SK-N-SH (cell line): Measurements from ENCODE around the gene NFAT5. TPM values are rescaled to one million over a fixed set of nuclear protein-coding genes. Genes with fewer than 3 reads are reported as not detected.
"Not testable (repeated sequence)": the region's sequence is repeated elsewhere in the genome, so short reads cannot be mapped to it uniquely, and the experiment has no call there.

Experiments used
- CTCF ChIA-PET: fragments of 300-600, 350-600 bp; formaldehyde crosslinking; extraction: SDS; loops from one replicate; lab custom pipeline; 2021; lab: Yijun Ruan, JAX
- POLR2A ChIA-PET: fragments of 350-600 bp; sonication (Branson Sonifier 250); formaldehyde crosslinking; extraction: SDS; loops from one replicate; lab custom pipeline; 2020; ENCODE audit warnings: antibody characterized with exemption, inconsistent platforms; lab: Yijun Ruan, JAX
- DNase-seq: peaks from one replicate; pipeline ENCODE4 v3.0.0; 2012
- H2AFZ ChIP-seq: fragments of 200-600 bp; sonication (generic); 2 replicates; pipeline ENCODE4 v1.8.1; 2016; ENCODE audit warnings: antibody characterized with exemption, mild to moderate bottlenecking, low read depth
- H3F3A ChIP-seq: fragments of 200-600 bp; sonication (generic); replicated peaks from 2 replicates; pipeline ENCODE3; 2016; ENCODE audit warnings: antibody characterized with exemption, mild to moderate bottlenecking; ENCODE audit not compliant: insufficient read depth
- H3K27ac ChIP-seq, 2 experiments: fragments of 200-500 bp in 1 of 2; fragments of 200-600 bp in 1 of 2; sonication (Bioruptor generic) in 1 of 2; sonication (generic), shearing (Covaris generic) in 1 of 2; 2 replicates each; pipeline versions ENCODE4 v1.5.1 to v1.6.1; 2014 to 2016; ENCODE audit warnings: low read depth in 2 of 2, inconsistent platforms in 1 of 2, low read length in 1 of 2, mild to moderate bottlenecking in 1 of 2, mixed read lengths in 1 of 2
- H3K27me3 ChIP-seq: fragments of 200-600 bp; sonication (generic), shearing (Covaris generic); 2 replicates; pipeline ENCODE4 v1.6.1; 2016; ENCODE audit warnings: mixed run types; ENCODE audit not compliant: insufficient read depth
- H3K36me3 ChIP-seq, 2 experiments: fragments of 200-500 bp in 1 of 2; fragments of 200-600 bp in 1 of 2; sonication (Bioruptor generic) in 1 of 2; sonication (generic) in 1 of 2; replicated peaks in 1 of 2; 2 replicates each; pipeline versions ENCODE3 to v1.5.1; 2014 to 2016; ENCODE audit warnings: low read length in 1 of 2, mild to moderate bottlenecking in 1 of 2; ENCODE audit not compliant: insufficient read depth in 2 of 2, control insufficient read depth in 1 of 2
- H3K4me1 ChIP-seq, 2 experiments: fragments of 200-500 bp in 1 of 2; fragments of 200-600 bp in 1 of 2; sonication (Bioruptor generic) in 1 of 2; sonication (generic), shearing (Covaris generic) in 1 of 2; 2 replicates each; pipeline versions ENCODE4 v1.5.1 to v1.6.1; 2014 to 2016; ENCODE audit warnings: low read depth in 1 of 2, low read length in 1 of 2, mixed run types in 1 of 2; ENCODE audit not compliant: insufficient read depth in 2 of 2, control insufficient read depth in 1 of 2
- H3K4me2 ChIP-seq: fragments of 200-600 bp; sonication (generic), shearing (Covaris generic); 2 replicates; pipeline ENCODE4 v1.6.1; 2017; ENCODE audit warnings: mixed run types
- H3K4me3 ChIP-seq, 2 experiments: fragments of 200-500 bp in 1 of 2; fragments of 200-600 bp in 1 of 2; sonication (Bioruptor generic) in 1 of 2; sonication (generic), shearing (Covaris generic) in 1 of 2; 2 replicates each; pipeline versions ENCODE4 v1.5.1 to v1.8.1; 2014 to 2016; ENCODE audit warnings: low read depth in 2 of 2, inconsistent platforms in 1 of 2, low read length in 1 of 2, mild to moderate bottlenecking in 1 of 2, mixed read lengths in 1 of 2, moderate library complexity in 1 of 2
- H3K79me2 ChIP-seq: fragments of 200-600 bp; sonication (generic); 2 replicates; pipeline ENCODE4 v1.8.1; 2017; ENCODE audit warnings: mild to moderate bottlenecking; ENCODE audit not compliant: insufficient read depth
- H3K9ac ChIP-seq: fragments of 200-600 bp; sonication (generic); 2 replicates; pipeline ENCODE4 v1.6.1; 2017; ENCODE audit warnings: mixed run types
- H3K9me2 ChIP-seq: fragments of 200-600 bp; sonication (generic); 2 replicates; pipeline ENCODE4 v1.6.1; 2017; ENCODE audit warnings: mixed run types
- H3K9me3 ChIP-seq: fragments of 200-600 bp; sonication (generic); 2 replicates; pipeline ENCODE4 v1.6.1; 2017; ENCODE audit warnings: mixed run types, mild to moderate bottlenecking, moderate library complexity
- H4K20me1 ChIP-seq: fragments of 200-600 bp; sonication (generic); 2 replicates; pipeline ENCODE4 v1.6.1; 2017; ENCODE audit warnings: mild to moderate bottlenecking, mixed run types; ENCODE audit not compliant: insufficient read depth
- EZH2phosphoT487 ChIP-seq: fragments of 200-600 bp; sonication (generic); IDR thresholded peaks from 2 replicates; pipeline ENCODE4 v1.6.1; 2017; ENCODE audit warnings: low read depth, mixed run types, mild to moderate bottlenecking, antibody characterized with exemption, moderate library complexity, borderline replicate concordance
- FOSL2 ChIP-seq: IDR thresholded peaks from 2 replicates; pipeline ENCODE4 v1.4.0; 2012; ENCODE audit warnings: low read depth, mild to moderate bottlenecking, moderate library complexity, borderline replicate concordance
- FOXM1 ChIP-seq: IDR thresholded peaks from 2 replicates; pipeline ENCODE4 v1.4.0; 2012; ENCODE audit warnings: low read depth, mild to moderate bottlenecking
- JUND ChIP-seq: IDR thresholded peaks from 2 replicates; pipeline ENCODE4 v1.4.0; 2012
- MEF2A ChIP-seq: IDR thresholded peaks from 2 replicates; pipeline ENCODE4 v1.4.0; 2012; ENCODE audit warnings: low read depth, borderline replicate concordance
- NFIC ChIP-seq: IDR thresholded peaks from 2 replicates; pipeline ENCODE4 v1.4.0; 2012; ENCODE audit warnings: borderline replicate concordance
- NRF1 ChIP-seq: IDR thresholded peaks from 2 replicates; pipeline ENCODE4 v1.6.1; 2012; ENCODE audit warnings: low read depth, mild to moderate bottlenecking, low read length
- POLR2AphosphoS5 ChIP-seq: IDR thresholded peaks from 2 replicates; pipeline ENCODE4 v1.6.1; 2012; ENCODE audit warnings: low read depth, low read length
- RAD21 ChIP-seq: IDR thresholded peaks from 2 replicates; pipeline ENCODE4 v1.6.1; 2012; ENCODE audit warnings: mild to moderate bottlenecking, low read length
- RCOR1 ChIP-seq: fragments of 150-350 bp; IDR thresholded peaks from 2 replicates; pipeline ENCODE4 v1.6.1; 2017; ENCODE audit warnings: antibody characterized with exemption, low read length
- RFX5 ChIP-seq: IDR thresholded peaks from 2 replicates; pipeline ENCODE4 v1.6.1; 2012; ENCODE audit warnings: mild to moderate bottlenecking, improper control_type of control experiment, low read length
- RXRA ChIP-seq: IDR thresholded peaks from 2 replicates; pipeline ENCODE4 v1.4.0; 2012; ENCODE audit warnings: low read depth, mild to moderate bottlenecking, borderline replicate concordance
- SMC3 ChIP-seq: IDR thresholded peaks from 2 replicates; pipeline ENCODE4 v1.6.1; 2012; ENCODE audit warnings: low read depth, low read length, improper control_type of control experiment
- TEAD4 ChIP-seq: IDR thresholded peaks from 2 replicates; pipeline ENCODE4 v1.4.0; 2012; ENCODE audit warnings: mild to moderate bottlenecking, borderline replicate concordance; ENCODE audit not compliant: insufficient read depth
- WGBS: methylation state at CpG from one replicate; pipeline ENCODE4 v1.1.6; 2017; ENCODE audit warnings: low lambda C conversion rate; 5-methylcytosine and 5-hydroxymethylcytosine counted together
- polyA plus RNA-seq, 3 experiments: library from polyadenylated mRNA; depleted of rRNA; stranded (reverse); fragments of >200 nt; gene quantifications; 2 replicates each; pipeline ENCODE4 v1.2.3, GENCODE V29; 2012
- TF ChIP-seq, protein P1 (sequence below): fragments of 200-600 bp; sonication (generic); IDR thresholded peaks from 2 replicates; pipeline ENCODE4 v1.6.1; 2017; ENCODE audit warnings: antibody characterized with exemption, mild to moderate bottlenecking, moderate library complexity
- TF ChIP-seq, protein P2 (sequence below): fragments of 150-350 bp; IDR thresholded peaks from 2 replicates; pipeline ENCODE4 v1.6.1; 2017; ENCODE audit warnings: antibody characterized with exemption, low read length, low read depth, borderline replicate concordance
- TF ChIP-seq, protein P3 (sequence below): IDR thresholded peaks from 2 replicates; pipeline ENCODE4 v1.4.0; 2012; ENCODE audit warnings: low read depth, borderline replicate concordance

The NFAT5 gene
- polyA plus RNA-seq, 1 of the 3 experiments (the other 2 are of a cell fraction) = 7.2 TPM

DNA sequence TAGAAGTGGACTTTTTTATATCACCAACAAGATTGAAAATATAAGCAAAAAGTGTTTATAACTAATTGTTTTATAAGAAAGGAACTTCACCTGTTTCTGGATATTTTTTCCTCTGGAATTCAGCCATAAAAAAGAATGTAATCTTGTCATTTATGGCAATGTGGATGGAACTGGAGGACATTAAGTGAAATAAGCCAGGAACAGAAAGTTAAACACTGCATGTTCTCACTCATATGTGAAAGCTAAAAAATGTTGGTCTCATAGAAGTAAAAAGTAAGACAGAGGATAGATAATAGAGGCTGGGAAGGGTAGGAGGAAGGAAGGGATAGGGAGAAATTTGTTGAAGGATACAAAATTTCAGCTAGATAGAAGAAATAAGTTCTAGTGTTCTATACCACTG lies 67.6 kb downstream of the NFAT5 start:
- peaks cover 84% of the 10 kb centered on the region for H3K79me2 ChIP-seq
- no peak overlapping the region for H3K9ac ChIP-seq
- ChIA-PET CTCF (no interaction called here), POLR2A (no interaction called here)
- H4K20me1 ChIP-seq = no peaks in the 10 kb centered on the region
- no peaks in the 10 kb centered on the region; a peak in 1 of 4 replicates for H3K4me1 ChIP-seq
- no peak overlapping the region for H3K27ac ChIP-seq
- no peak overlapping the region for H3K4me3 ChIP-seq
- peaks cover 32 to 85% of the 10 kb centered on the region in 2 experiments for H3K36me3 ChIP-seq
- TF ChIP-seq NRF1 (no peak), FOXM1 (no peak), RFX5 (no peak), RXRA (no peak), TEAD4 (no peak), SMC3 (no peak), RCOR1 (no peak), EZH2phosphoT487 (no peak), MEF2A (no peak), NFIC (no peak), FOSL2 (no peak), POLR2AphosphoS5 (no peak), RAD21 (no peak), JUND (no peak)
- TF ChIP-seq, protein P1, sequence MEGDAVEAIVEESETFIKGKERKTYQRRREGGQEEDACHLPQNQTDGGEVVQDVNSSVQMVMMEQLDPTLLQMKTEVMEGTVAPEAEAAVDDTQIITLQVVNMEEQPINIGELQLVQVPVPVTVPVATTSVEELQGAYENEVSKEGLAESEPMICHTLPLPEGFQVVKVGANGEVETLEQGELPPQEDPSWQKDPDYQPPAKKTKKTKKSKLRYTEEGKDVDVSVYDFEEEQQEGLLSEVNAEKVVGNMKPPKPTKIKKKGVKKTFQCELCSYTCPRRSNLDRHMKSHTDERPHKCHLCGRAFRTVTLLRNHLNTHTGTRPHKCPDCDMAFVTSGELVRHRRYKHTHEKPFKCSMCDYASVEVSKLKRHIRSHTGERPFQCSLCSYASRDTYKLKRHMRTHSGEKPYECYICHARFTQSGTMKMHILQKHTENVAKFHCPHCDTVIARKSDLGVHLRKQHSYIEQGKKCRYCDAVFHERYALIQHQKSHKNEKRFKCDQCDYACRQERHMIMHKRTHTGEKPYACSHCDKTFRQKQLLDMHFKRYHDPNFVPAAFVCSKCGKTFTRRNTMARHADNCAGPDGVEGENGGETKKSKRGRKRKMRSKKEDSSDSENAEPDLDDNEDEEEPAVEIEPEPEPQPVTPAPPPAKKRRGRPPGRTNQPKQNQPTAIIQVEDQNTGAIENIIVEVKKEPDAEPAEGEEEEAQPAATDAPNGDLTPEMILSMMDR = no peak
- TF ChIP-seq, protein P2, sequence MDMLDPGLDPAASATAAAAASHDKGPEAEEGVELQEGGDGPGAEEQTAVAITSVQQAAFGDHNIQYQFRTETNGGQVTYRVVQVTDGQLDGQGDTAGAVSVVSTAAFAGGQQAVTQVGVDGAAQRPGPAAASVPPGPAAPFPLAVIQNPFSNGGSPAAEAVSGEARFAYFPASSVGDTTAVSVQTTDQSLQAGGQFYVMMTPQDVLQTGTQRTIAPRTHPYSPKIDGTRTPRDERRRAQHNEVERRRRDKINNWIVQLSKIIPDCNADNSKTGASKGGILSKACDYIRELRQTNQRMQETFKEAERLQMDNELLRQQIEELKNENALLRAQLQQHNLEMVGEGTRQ = no peak
- TF ChIP-seq, protein P3, sequence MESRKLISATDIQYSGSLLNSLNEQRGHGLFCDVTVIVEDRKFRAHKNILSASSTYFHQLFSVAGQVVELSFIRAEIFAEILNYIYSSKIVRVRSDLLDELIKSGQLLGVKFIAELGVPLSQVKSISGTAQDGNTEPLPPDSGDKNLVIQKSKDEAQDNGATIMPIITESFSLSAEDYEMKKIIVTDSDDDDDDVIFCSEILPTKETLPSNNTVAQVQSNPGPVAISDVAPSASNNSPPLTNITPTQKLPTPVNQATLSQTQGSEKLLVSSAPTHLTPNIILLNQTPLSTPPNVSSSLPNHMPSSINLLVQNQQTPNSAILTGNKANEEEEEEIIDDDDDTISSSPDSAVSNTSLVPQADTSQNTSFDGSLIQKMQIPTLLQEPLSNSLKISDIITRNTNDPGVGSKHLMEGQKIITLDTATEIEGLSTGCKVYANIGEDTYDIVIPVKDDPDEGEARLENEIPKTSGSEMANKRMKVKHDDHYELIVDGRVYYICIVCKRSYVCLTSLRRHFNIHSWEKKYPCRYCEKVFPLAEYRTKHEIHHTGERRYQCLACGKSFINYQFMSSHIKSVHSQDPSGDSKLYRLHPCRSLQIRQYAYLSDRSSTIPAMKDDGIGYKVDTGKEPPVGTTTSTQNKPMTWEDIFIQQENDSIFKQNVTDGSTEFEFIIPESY = no peak
- no peak overlapping the region for H3K4me2 ChIP-seq
- H2AFZ ChIP-seq = no peak overlapping the region
- no peak for DNase-seq
- no peaks in the 10 kb centered on the region for H3K9me2 ChIP-seq
- H3F3A ChIP-seq = peaks cover 13% of the 10 kb centered on the region
- H3K27me3 ChIP-seq = no peaks in the 10 kb centered on the region
- 0 out of 2 replicates have a peak, but pooled peaks cover 3% of the 10 kb centered on the region for H3K9me3 ChIP-seq

DNA sequence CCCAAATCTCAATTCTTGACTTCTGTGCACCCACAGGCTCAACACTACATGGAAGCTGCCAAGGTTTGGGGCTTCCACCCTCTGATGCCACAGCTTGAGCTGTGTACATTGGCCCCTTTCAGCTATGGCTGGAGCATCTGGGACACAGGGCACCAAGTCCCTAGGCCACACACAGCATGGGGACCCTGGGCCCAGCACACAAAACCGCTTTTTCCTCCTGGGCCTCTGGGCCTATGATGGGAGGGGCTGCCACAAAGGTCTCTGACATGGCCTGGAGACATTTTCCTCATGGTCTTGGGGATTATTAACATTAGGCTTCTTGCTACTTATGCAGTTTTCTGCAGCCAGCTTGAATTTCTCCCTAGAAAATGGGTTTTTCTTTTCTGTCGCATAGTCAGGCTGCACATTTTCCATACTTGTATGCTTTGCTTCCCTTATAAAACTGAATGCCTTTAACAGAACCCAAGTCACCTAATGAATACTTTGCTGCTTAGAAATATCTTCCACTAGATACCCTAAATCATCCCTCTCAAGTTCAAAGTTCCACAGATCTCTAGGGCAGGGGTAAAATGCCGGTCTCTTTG lies 70.9 kb downstream of the NFAT5 start:
- H3F3A ChIP-seq = peaks cover 18% of the 10 kb centered on the region
- H3K9me3 ChIP-seq, POLR2A ChIA-PET, H3K27ac ChIP-seq, DNase-seq, H3K4me3 ChIP-seq, H3K4me2 ChIP-seq, H3K27me3 ChIP-seq, H3K4me1 ChIP-seq, H4K20me1 ChIP-seq, H2AFZ ChIP-seq, H3K9ac ChIP-seq, H3K9me2 ChIP-seq: not testable (repeated sequence)
- H3K79me2 ChIP-seq = peaks cover 84% of the 10 kb centered on the region
- CTCF ChIA-PET = interaction anchor here (1.3 kb wide), 1 partner anchor 240 kb away, joined by 4 read pairs; no protein-coding TSS in a partner anchor
- H3K36me3 ChIP-seq = peaks cover 21 to 77% of the 10 kb centered on the region in 2 experiments
- 97% methylated on average over 2 of the region's 3 CpGs for WGBS

DNA sequence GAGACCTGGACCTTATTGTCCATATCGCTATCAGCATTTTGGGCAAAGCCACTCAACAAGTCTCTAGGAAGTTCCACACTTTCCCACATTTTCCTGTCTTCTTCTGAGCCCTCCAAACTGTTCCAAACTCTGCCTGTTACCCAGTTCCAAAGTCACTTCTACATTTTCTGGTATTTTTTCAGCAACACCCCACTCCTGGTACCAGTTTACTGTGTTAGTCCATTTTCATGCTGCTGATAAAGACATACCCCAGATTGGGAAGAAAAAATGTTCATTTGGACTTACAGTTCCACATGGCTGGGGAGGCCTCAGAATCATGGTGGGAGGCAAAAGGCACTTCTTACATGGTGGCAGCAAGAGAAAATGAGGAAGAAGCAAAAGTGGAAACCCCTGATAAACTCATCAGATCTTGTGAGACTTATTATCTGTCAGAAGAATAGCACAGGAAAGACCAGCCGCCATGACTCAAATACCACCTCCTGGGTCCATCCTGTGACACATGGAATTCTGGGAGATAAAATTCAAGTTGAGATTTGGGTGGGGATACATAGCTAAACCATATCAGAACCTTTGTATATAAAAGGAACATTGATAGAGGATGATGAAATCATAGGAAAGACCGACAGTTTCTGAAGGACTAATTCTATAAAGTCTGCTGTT lies 71.6 kb downstream of the NFAT5 start:
- POLR2A ChIA-PET, H3K4me2 ChIP-seq, H2AFZ ChIP-seq, H3K9ac ChIP-seq, H3K27me3 ChIP-seq, H4K20me1 ChIP-seq, H3K4me1 ChIP-seq, H3K9me3 ChIP-seq, H3K4me3 ChIP-seq, H3K27ac ChIP-seq, H3K9me2 ChIP-seq, DNase-seq: not testable (repeated sequence)
- 93% methylated on average over 3 of the region's 3 CpGs for WGBS
- H3K79me2 ChIP-seq = peaks cover 84% of the 10 kb centered on the region
- H3F3A ChIP-seq = peaks cover 18% of the 10 kb centered on the region
- H3K36me3 ChIP-seq = peaks cover 18 to 75% of the 10 kb centered on the region in 2 experiments
- CTCF ChIA-PET = interaction anchor here (1.0 to 1.3 kb wide), 2 partner anchors 13 to 241 kb away, joined by 3 to 4 read pairs; no protein-coding TSS in a partner anchor
